Nephron (organoid): ENCODE measurements around the gene PEX10.

ENCODE experiments used
- H3K27ac Mint-ChIP-seq, 3 experiments: 2 replicates each; pipeline ENCODE4 v1.8.0; 2020; ENCODE audit warnings: mixed read lengths in 3 of 3, mild to moderate bottlenecking in 2 of 3, moderate library complexity in 1 of 3
- H3K27me3 Mint-ChIP-seq: 2 replicates; pipeline ENCODE4 v1.8.0; 2021; ENCODE audit warnings: low read depth, mild to moderate bottlenecking, moderate library complexity, mixed read lengths
- H3K36me3 Mint-ChIP-seq: 2 replicates; pipeline ENCODE4 v1.8.0; 2020; ENCODE audit warnings: low read depth, mixed read lengths
- H3K4me1 Mint-ChIP-seq: 2 replicates; pipeline ENCODE4 v1.8.0; 2020; ENCODE audit warnings: mixed read lengths
- H3K4me3 Mint-ChIP-seq, 3 experiments: 2 replicates each; pipeline ENCODE4 v1.8.0; 2020; ENCODE audit warnings: mild to moderate bottlenecking in 3 of 3, mixed read lengths in 3 of 3, moderate library complexity in 2 of 3
- H3K9me3 Mint-ChIP-seq: 2 replicates; pipeline ENCODE4 v1.8.0; 2020; ENCODE audit warnings: mixed read lengths
- CTCF ChIP-seq, 3 experiments: fragments of 200-600 bp; sonication (generic); IDR thresholded peaks; one replicate each; pipeline ENCODE4 v1.5.0; 2021; ENCODE audit warnings: antibody characterized with exemption in 3 of 3; ENCODE audit not compliant: unreplicated experiment in 3 of 3

Gene PEX10

GRCh38 chr1:2363847-2364513, 48.4 kb downstream of the PEX10 start:
- H3K36me3 Mint-ChIP-seq, result peaks cover 64% of the 10 kb centered on the region
- no peaks in the 10 kb centered on the region for H3K27me3 Mint-ChIP-seq
- no peak for TF ChIP-seq CTCF (IDR thresholded peaks at IDR 0.05; ENCODE audit: unreplicated experiment in 3 of 3)
- H3K4me3 Mint-ChIP-seq, result no peak overlapping the region
- H3K4me1 Mint-ChIP-seq, result peaks cover 14% of the 10 kb centered on the region
- H3K9me3 Mint-ChIP-seq, result peaks cover 23% of the 10 kb centered on the region
- H3K27ac Mint-ChIP-seq, result no peak overlapping the region

- Mint-ChIP-seq H3K4me3 (no peak overlapping the region), H3K9me3 (peaks cover 21% of the 10 kb centered on the region), H3K36me3 (peaks cover 42% of the 10 kb centered on the region), H3K4me1 (peaks cover 24% of the 10 kb centered on the region), H3K27ac (peak overlapping the region; percentile 25 to 82 (median 70)), H3K27me3 (no peaks in the 10 kb centered on the region)
- TF ChIP-seq CTCF (IDR thresholded peaks at IDR 0.05; ENCODE audit: unreplicated experiment in 3 of 3), result no peak
These were observed 51.6 kb downstream of the PEX10 start for GRCh38 chr1:2360588-2361364.

- no peak overlapping the region for H3K27ac Mint-ChIP-seq
- peaks cover 1% of the 10 kb centered on the region for H3K27me3 Mint-ChIP-seq
- TF ChIP-seq CTCF (IDR thresholded peaks at IDR 0.05; ENCODE audit: unreplicated experiment in 3 of 3), result no peak
- H3K36me3 Mint-ChIP-seq, result peaks cover 36% of the 10 kb centered on the region
- H3K4me3 Mint-ChIP-seq, result no peak overlapping the region
- peaks cover 19% of the 10 kb centered on the region for H3K9me3 Mint-ChIP-seq
- H3K4me1 Mint-ChIP-seq, result peaks cover 37% of the 10 kb centered on the region
These were observed 53.4 kb downstream of the PEX10 start for GRCh38 chr1:2358651-2359640.

- peaks cover 44% of the 10 kb centered on the region for H3K4me1 Mint-ChIP-seq
- H3K9me3 Mint-ChIP-seq, result peaks cover 14% of the 10 kb centered on the region
- peak overlapping the region in 1 of 3 experiments; percentile 19 for H3K4me3 Mint-ChIP-seq
- no peak for TF ChIP-seq CTCF (IDR thresholded peaks at IDR 0.05; ENCODE audit: unreplicated experiment in 3 of 3)
- H3K36me3 Mint-ChIP-seq, result peaks cover 29% of the 10 kb centered on the region
- H3K27me3 Mint-ChIP-seq, result peaks cover 3% of the 10 kb centered on the region
- peak overlapping the region; percentile 67 to 89 (median 85) for H3K27ac Mint-ChIP-seq
These were observed 54.3 kb downstream of the PEX10 start for GRCh38 chr1:2358072-2358471.

- Mint-ChIP-seq H3K4me1 (peaks cover 44% of the 10 kb centered on the region), H3K4me3 (peak overlapping the region in 1 of 3 experiments; percentile 23), H3K27ac (peak overlapping the region; percentile 67 to 89 (median 85)), H3K9me3 (peaks cover 7% of the 10 kb centered on the region), H3K36me3 (peaks cover 20% of the 10 kb centered on the region), H3K27me3 (peaks cover 3% of the 10 kb centered on the region)
- TF ChIP-seq CTCF (IDR thresholded peaks at IDR 0.05; ENCODE audit: unreplicated experiment in 3 of 3), result no peak
These were observed 55.2 kb downstream of the PEX10 start for GRCh38 chr1:2356911-2357845.
